Activated CD8-positive, alpha-beta memory T cell treated with anti-CD3 and anti-CD28 coated beads for 4 hours (primary cell): ENCODE measurements around the gene IL16.

Experiments
- DNase-seq, 2 donors: peaks; one replicate each; pipeline ENCODE4 v3.0.0-alpha.2; 2020; ENCODE audit warnings: low read depth in 2 of 2

The IL16 gene

GRCh38 chr15:81274255-81274654 is 77.6 kb downstream of the IL16 start:
- no peak for DNase-seq

- peak; percentile 63 to 68 for DNase-seq
These were observed 78.4 kb downstream of the IL16 start for GRCh38 chr15:81274931-81275707.

- no peak for DNase-seq
These were observed 79.2 kb downstream of the IL16 start for GRCh38 chr15:81275711-81276392.

GRCh38 chr15:81276967-81277366 is 80.3 kb downstream of the IL16 start:
- no peak for DNase-seq

GRCh38 chr15:81277851-81278250 is 81.2 kb downstream of the IL16 start:
- no peak for DNase-seq

GRCh38 chr15:81278306-81279029 is 81.8 kb downstream of the IL16 start:
- DNase-seq: no peak

GRCh38 chr15:81279621-81280485 is 83.2 kb downstream of the IL16 start:
- no peak for DNase-seq

GRCh38 chr15:81280696-81281455 is 84.2 kb downstream of the IL16 start:
- DNase-seq: no peak

GRCh38 chr15:81281456-81281735 is 84.7 kb downstream of the IL16 start:
- no peak for DNase-seq

- DNase-seq: no peak
These were observed 85.3 kb downstream of the IL16 start for GRCh38 chr15:81281766-81282605.

GRCh38 chr15:81282606-81282895 is 85.9 kb downstream of the IL16 start:
- DNase-seq: no peak

GRCh38 chr15:81282911-81283310 is 86.2 kb downstream of the IL16 start:
- no peak for DNase-seq

- DNase-seq: no peak
These were observed 87.8 kb downstream of the IL16 start for GRCh38 chr15:81284256-81285031.

GRCh38 chr15:81285461-81285860 is 88.8 kb downstream of the IL16 start:
- no peak for DNase-seq

GRCh38 chr15:81286621-81287121 is 90.0 kb downstream of the IL16 start:
- no peak for DNase-seq

GRCh38 chr15:81288040-81288439 is 91.4 kb downstream of the IL16 start:
- no peak for DNase-seq

- no peak for DNase-seq
These were observed 91.9 kb downstream of the IL16 start for GRCh38 chr15:81288616-81289015.

GRCh38 chr15:81289910-81290309 is 93.2 kb downstream of the IL16 start:
- no peak for DNase-seq

GRCh38 chr15:81291916-81292522 is 95.3 kb downstream of the IL16 start:
- DNase-seq: no peak
